Caki2 (cell line): Measurements from ENCODE around the gene DNAJB13. TPM values are rescaled to one million over a fixed set of nuclear protein-coding genes. Genes with fewer than 3 reads are reported as not detected.
"Not testable (repeated sequence)": the region's sequence is repeated elsewhere in the genome, so short reads cannot be mapped to it uniquely, and the experiment has no call there.

Experiments
- DNase-seq: peaks from one replicate; pipeline ENCODE4 v3.0.0-alpha.2; 2015; ENCODE audit warnings: low read depth
- in situ Hi-C: cut with HindIII; loops from 2 replicates; pipeline ENCODE4 v1.10.0; 2016; ENCODE audit warnings: low sequenced_read_pairs, low pct_unique_long_range_greater_than_20kb, mixed read lengths
- total RNA-seq: library from RNA; depleted of rRNA; stranded (reverse); fragments of >200 nt; shearing (Covaris generic); gene quantifications from 2 replicates; pipeline ENCODE4 v1.2.3, GENCODE V29; 2014; ENCODE audit warnings: low replicate concordance; rRNA removed

Gene DNAJB13
- 2.4 TPM in 1 of 2 replicates, not detected in the other for total RNA-seq

GRCh38 chr11:73950869-73951710 lies at the start of gene DNAJB13:
Gene DNAJB13, plus strand, starts transcription at chr11:73951026. Its CDS starts 44 bp downstream, at chr11:73951070.
- in situ Hi-C loops = no loop called here
- peak; percentile 25 for DNase-seq

- no peak for DNase-seq
These were observed 48.5 kb upstream of the DNAJB13 start for GRCh38 chr11:73902303-73902702.

GRCh38 chr11:73907191-73907590 lies 43.6 kb upstream of the DNAJB13 start:
- peak; percentile 37 for DNase-seq
- in situ Hi-C loops = no loop called here

More at GRCh38 chr11:73902303-73902702, 48.5 kb upstream of the DNAJB13 start:
- in situ Hi-C loops = no loop called here

- no peak for DNase-seq
- in situ Hi-C loops = no loop called here
These were observed 38.8 kb upstream of the DNAJB13 start for GRCh38 chr11:73912026-73912425.

- in situ Hi-C loops = no loop called here
These were observed 37.4 kb upstream of the DNAJB13 start for GRCh38 chr11:73913472-73913871.

GRCh38 chr11:73914284-73914683 lies 36.5 kb upstream of the DNAJB13 start:
- no peak for DNase-seq
- in situ Hi-C loops = no loop called here

More at GRCh38 chr11:73913472-73913871, 37.4 kb upstream of the DNAJB13 start:
- no peak for DNase-seq

- in situ Hi-C loops = no loop called here
- DNase-seq = peak; percentile 21
These were observed 34.4 kb upstream of the DNAJB13 start for GRCh38 chr11:73916435-73916834.

GRCh38 chr11:73921180-73921579 lies 29.6 kb upstream of the DNAJB13 start:
- in situ Hi-C loops = no loop called here
- DNase-seq = no peak

- DNase-seq = no peak
- in situ Hi-C loops = no loop called here
These were observed 21.4 kb upstream of the DNAJB13 start for GRCh38 chr11:73929388-73929787.

GRCh38 chr11:73931039-73931645 lies 19.7 kb upstream of the DNAJB13 start:
- DNase-seq = peak; percentile 45
- in situ Hi-C loops = no loop called here

- no peak for DNase-seq
- in situ Hi-C loops = no loop called here
These were observed 18.9 kb upstream of the DNAJB13 start for GRCh38 chr11:73931951-73932350.

- in situ Hi-C loops = no loop called here
- DNase-seq = no peak
These were observed 18.0 kb upstream of the DNAJB13 start for GRCh38 chr11:73932781-73933180.

GRCh38 chr11:73936047-73936446 lies 14.8 kb upstream of the DNAJB13 start:
- DNase-seq, in situ Hi-C loops: not testable (repeated sequence)

GRCh38 chr11:73939096-73939495 lies 11.7 kb upstream of the DNAJB13 start:
- DNase-seq = no peak
- in situ Hi-C loops = no loop called here

GRCh38 chr11:73940801-73941570 lies 9.8 kb upstream of the DNAJB13 start:
- in situ Hi-C loops = no loop called here
- DNase-seq = no peak

- DNase-seq = no peak
- in situ Hi-C loops = no loop called here
These were observed 8.8 kb upstream of the DNAJB13 start for GRCh38 chr11:73942010-73942409.

GRCh38 chr11:73944085-73944484 lies 6.7 kb upstream of the DNAJB13 start:
- DNase-seq = no peak
- in situ Hi-C loops = no loop called here

- in situ Hi-C loops = no loop called here
- no peak for DNase-seq
These were observed 5.9 kb upstream of the DNAJB13 start for GRCh38 chr11:73944901-73945300.

- DNase-seq = no peak
- in situ Hi-C loops = no loop called here
These were observed 5.4 kb upstream of the DNAJB13 start for GRCh38 chr11:73945396-73945795.
